AG04449 (cell line): ENCODE results near the gene KCNS3.

Source experiments
- CTCF ChIA-PET: fragments of 350-600 bp; formaldehyde crosslinking; extraction: SDS; loops from one replicate; lab custom pipeline; 2021; ENCODE audit warnings: antibody characterized with exemption; lab: Yijun Ruan, JAX
- POLR2A ChIA-PET: fragments of 400-600, 350-600 bp; formaldehyde crosslinking; extraction: SDS; loops from one replicate; lab custom pipeline; 2020; ENCODE audit warnings: antibody characterized with exemption, inconsistent platforms; lab: Yijun Ruan, JAX
- DNase-seq: peaks from one replicate; pipeline ENCODE4 v3.0.0-alpha.2; 2010; ENCODE audit warnings: low read depth, low spot score
- H3K4me3 ChIP-seq: 2 replicates; pipeline ENCODE4 v1.5.1; 2011; ENCODE audit warnings: low read depth, mild to moderate bottlenecking, control low read depth, low read length
- CTCF ChIP-seq: IDR thresholded peaks from one replicate; pipeline ENCODE4 v1.5.1; 2011; ENCODE audit warnings: mild to moderate bottlenecking, moderate library complexity, low read length, control low read depth, inconsistent platforms; ENCODE audit not compliant: insufficient read depth; ENCODE audit errors: missing control alignments

The KCNS3 gene

GRCh38 chr2:17979707-17980106, 101.2 kb downstream of the KCNS3 start:
- peak; percentile 33 for DNase-seq
- POLR2A ChIA-PET: interaction anchor here (0.6 to 1.0 kb wide), 2 partner anchors 77 to 140 kb away, joined by 3 read pairs; no protein-coding TSS in a partner anchor
- no peak for TF ChIP-seq CTCF
- CTCF ChIA-PET: interaction anchor here (1.1 kb wide), 1 partner anchor 170 kb away, joined by 4 read pairs; no protein-coding TSS in a partner anchor
- no peak overlapping the region for H3K4me3 ChIP-seq

DNA sequence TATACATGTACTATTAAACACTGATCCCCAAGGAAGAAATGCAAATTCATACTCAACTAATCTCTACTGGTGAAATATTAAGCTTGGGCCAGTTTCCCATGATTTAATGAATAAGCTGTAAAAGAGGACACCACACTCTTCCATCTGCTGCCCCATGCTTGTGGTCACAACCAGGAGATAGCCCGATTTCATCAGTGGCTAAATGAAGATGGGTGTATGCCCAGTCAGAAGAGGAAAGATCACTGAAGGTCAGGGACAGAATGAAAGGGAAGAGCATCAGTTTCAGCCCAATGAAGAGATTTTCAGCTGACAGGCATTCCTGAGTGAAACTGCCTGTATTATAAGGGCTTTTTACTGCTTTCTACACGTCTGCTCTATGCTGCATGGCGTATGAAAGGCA, 103.5 kb downstream of the KCNS3 start:
- no peak overlapping the region for H3K4me3 ChIP-seq
- TF ChIP-seq CTCF: no peak
- CTCF ChIA-PET: interaction anchor here (1.2 kb wide), 1 partner anchor 11 kb away, joined by 3 read pairs; no protein-coding TSS in a partner anchor
- DNase-seq: no peak
- POLR2A ChIA-PET: no interaction called here
